Keratinocyte (primary cell): ENCODE data around the gene DLGAP1.

ENCODE experiments used
- EZH2 ChIP-seq: IDR thresholded peaks from one replicate; pipeline ENCODE4 v1.6.1; 2012; ENCODE audit warnings: inconsistent platforms, mild to moderate bottlenecking, low read length, moderate library complexity
- TF ChIP-seq, protein P1 (sequence below), 3 experiments: IDR thresholded peaks in 1 of 3; conservative IDR thresholded peaks in 1 of 3; optimal IDR thresholded peaks in 1 of 3; 2 replicates in 2 of 3; 3 replicates in 1 of 3; pipeline versions ENCODE3 to v1.5.1; 2011; ENCODE audit warnings: low read length in 3 of 3, mild to moderate bottlenecking in 3 of 3, moderate library complexity in 2 of 3, control low read depth in 1 of 3, inconsistent platforms in 1 of 3; ENCODE audit not compliant: insufficient read depth in 2 of 3; ENCODE audit errors: extremely low read depth in 1 of 3

DNA sequence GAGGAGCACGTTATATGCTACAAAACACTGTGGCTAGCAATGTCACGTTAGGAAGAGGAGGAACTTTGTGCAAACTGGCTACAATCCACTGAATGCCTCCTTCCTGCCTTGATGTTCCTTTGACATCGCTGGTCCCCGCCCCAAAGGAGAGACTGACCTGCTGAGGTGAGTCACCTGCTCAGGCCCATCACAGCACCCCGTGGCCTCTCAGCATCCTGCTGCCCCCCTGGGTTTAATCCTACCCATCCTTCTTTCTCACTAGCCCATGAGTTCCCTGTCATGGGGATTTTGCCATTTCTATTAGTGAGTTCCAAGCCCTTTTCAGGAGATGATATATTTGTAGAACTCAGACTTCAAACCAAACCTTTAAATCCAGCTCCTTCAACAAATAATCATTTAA lies 16.2 kb downstream of the DLGAP1 start:
- TF ChIP-seq, protein P1, sequence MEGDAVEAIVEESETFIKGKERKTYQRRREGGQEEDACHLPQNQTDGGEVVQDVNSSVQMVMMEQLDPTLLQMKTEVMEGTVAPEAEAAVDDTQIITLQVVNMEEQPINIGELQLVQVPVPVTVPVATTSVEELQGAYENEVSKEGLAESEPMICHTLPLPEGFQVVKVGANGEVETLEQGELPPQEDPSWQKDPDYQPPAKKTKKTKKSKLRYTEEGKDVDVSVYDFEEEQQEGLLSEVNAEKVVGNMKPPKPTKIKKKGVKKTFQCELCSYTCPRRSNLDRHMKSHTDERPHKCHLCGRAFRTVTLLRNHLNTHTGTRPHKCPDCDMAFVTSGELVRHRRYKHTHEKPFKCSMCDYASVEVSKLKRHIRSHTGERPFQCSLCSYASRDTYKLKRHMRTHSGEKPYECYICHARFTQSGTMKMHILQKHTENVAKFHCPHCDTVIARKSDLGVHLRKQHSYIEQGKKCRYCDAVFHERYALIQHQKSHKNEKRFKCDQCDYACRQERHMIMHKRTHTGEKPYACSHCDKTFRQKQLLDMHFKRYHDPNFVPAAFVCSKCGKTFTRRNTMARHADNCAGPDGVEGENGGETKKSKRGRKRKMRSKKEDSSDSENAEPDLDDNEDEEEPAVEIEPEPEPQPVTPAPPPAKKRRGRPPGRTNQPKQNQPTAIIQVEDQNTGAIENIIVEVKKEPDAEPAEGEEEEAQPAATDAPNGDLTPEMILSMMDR (optimal IDR thresholded peaks at IDR 0.05 in 1 of 3, IDR thresholded peaks at IDR 0.05 in 1 of 3, conservative IDR thresholded peaks at IDR 0.05 in 1 of 3; ENCODE audit: extremely low read depth in 1 of 3, insufficient read depth in 2 of 3, low read length in 3 of 3): no peak
- TF ChIP-seq EZH2: no peak
